NCI-H1417 (cell line): ENCODE measurements around the gene SLC15A3.

ENCODE experiments used
- DNase-seq, 3 experiments: peaks; one replicate each; lab custom pipeline; 2025; lab: John Stamatoyannopoulos, UW

Gene SLC15A3

DNA sequence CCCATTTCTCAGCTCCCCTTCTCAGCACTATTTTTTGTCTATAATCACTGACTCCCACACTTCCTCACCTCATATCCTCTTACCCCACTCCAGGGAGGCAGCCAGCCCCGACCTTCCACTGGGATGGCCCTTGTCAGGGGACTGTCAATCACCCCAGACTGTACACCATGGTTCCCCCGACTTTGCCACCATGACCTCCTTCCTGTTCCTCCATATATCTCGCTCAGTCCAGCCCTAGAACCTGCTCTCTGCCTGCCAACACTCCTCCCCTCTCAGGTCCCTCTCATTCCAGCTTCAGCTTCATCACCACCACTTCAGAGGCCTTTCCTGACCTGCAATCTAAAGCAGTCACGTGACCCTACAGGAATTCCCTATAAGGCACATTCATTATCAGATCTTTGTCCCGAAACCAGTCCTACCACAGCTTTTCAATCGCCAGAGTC lies 62.1 kb downstream of the SLC15A3 start:
- no peak for DNase-seq

GRCh38 chr11:60887556-60887955 lies 64.4 kb downstream of the SLC15A3 start:
- DNase-seq, result peak; percentile 61 to 87 (median 69)
